GM12878 (cell line): ENCODE data around the gene DNAJB5.

Source experiments
- CBX3 ChIP-seq: fragments of 200-600 bp; sonication (generic); IDR thresholded peaks from 2 replicates; pipeline ENCODE4 v1.6.1; 2016; ENCODE audit warnings: low read depth, borderline replicate concordance
- CREB1 ChIP-seq: IDR thresholded peaks from 2 replicates; pipeline ENCODE4 v1.6.1; 2012; ENCODE audit warnings: low read depth, mild to moderate bottlenecking, inconsistent platforms
- EZH2 ChIP-seq: IDR thresholded peaks from 2 replicates; pipeline ENCODE4 v1.6.1; 2012; ENCODE audit warnings: low read depth, mild to moderate bottlenecking, control low read depth, inconsistent platforms, low read length, borderline replicate concordance; ENCODE audit not compliant: control insufficient read depth
- NFIC ChIP-seq: IDR thresholded peaks from 2 replicates; pipeline ENCODE4 v1.6.1; 2012; ENCODE audit warnings: low read depth, mild to moderate bottlenecking, inconsistent platforms, low read length, moderate library complexity
- NR2C1 ChIP-seq: fragments of 450-650 bp; IDR thresholded peaks from 2 replicates; pipeline ENCODE4 v1.6.1; 2017; ENCODE audit warnings: antibody characterized with exemption, mild to moderate bottlenecking, moderate library complexity
- POLR2AphosphoS5 ChIP-seq: IDR thresholded peaks from 2 replicates; pipeline ENCODE4 v1.6.1; 2011; ENCODE audit warnings: mild to moderate bottlenecking, low read length, inconsistent platforms
- RAD21 ChIP-seq: IDR thresholded peaks from 2 replicates; pipeline ENCODE4 v1.6.1; 2011; ENCODE audit warnings: mild to moderate bottlenecking, low read depth, low read length, moderate library complexity; ENCODE audit not compliant: insufficient read depth
- RAD51 ChIP-seq: fragments of 450-650 bp; IDR thresholded peaks from 2 replicates; pipeline ENCODE4 v1.6.1; 2016; ENCODE audit warnings: moderate library complexity, mild to moderate bottlenecking, inconsistent platforms
- ZNF384 ChIP-seq: IDR thresholded peaks from 2 replicates; pipeline ENCODE4 v1.6.1; 2012; ENCODE audit warnings: low read depth, mild to moderate bottlenecking, low read length, improper control_type of control experiment, borderline replicate concordance
- TF ChIP-seq, protein P1 (sequence below): fragments of 150-350 bp; IDR thresholded peaks from 2 replicates; pipeline ENCODE4 v1.6.1; 2016; ENCODE audit warnings: low read depth, low read length
- TF ChIP-seq, protein P2 (sequence below): IDR thresholded peaks from 2 replicates; pipeline ENCODE4 v1.6.1; 2012; ENCODE audit warnings: mild to moderate bottlenecking, low read depth, low read length
- TF ChIP-seq, protein P3 (sequence below), 3 experiments: IDR thresholded peaks in 2 of 3; conservative IDR thresholded peaks in 1 of 3; 2 replicates each; pipeline ENCODE4 v1.5.1; 2011; ENCODE audit warnings: low read depth in 3 of 3, low read length in 3 of 3, mild to moderate bottlenecking in 3 of 3, control low read depth in 2 of 3, moderate library complexity in 2 of 3, inconsistent platforms in 1 of 3, mixed read lengths in 1 of 3; ENCODE audit not compliant: control insufficient read depth in 2 of 3, insufficient read depth in 1 of 3; ENCODE audit errors: extremely low read depth in 1 of 3
- TF ChIP-seq, protein P4 (sequence below): fragments of 450-650 bp; formaldehyde crosslinking; IDR thresholded peaks from 2 replicates; pipeline ENCODE4 v1.4.0; 2022; ENCODE audit warnings: mild to moderate bottlenecking, moderate library complexity
- TF ChIP-seq, protein P5 (sequence below): IDR thresholded peaks from 2 replicates; pipeline ENCODE4 v1.6.1; 2011; ENCODE audit warnings: low read depth, low read length, improper control_type of control experiment, borderline replicate concordance

- TF ChIP-seq, protein P1, sequence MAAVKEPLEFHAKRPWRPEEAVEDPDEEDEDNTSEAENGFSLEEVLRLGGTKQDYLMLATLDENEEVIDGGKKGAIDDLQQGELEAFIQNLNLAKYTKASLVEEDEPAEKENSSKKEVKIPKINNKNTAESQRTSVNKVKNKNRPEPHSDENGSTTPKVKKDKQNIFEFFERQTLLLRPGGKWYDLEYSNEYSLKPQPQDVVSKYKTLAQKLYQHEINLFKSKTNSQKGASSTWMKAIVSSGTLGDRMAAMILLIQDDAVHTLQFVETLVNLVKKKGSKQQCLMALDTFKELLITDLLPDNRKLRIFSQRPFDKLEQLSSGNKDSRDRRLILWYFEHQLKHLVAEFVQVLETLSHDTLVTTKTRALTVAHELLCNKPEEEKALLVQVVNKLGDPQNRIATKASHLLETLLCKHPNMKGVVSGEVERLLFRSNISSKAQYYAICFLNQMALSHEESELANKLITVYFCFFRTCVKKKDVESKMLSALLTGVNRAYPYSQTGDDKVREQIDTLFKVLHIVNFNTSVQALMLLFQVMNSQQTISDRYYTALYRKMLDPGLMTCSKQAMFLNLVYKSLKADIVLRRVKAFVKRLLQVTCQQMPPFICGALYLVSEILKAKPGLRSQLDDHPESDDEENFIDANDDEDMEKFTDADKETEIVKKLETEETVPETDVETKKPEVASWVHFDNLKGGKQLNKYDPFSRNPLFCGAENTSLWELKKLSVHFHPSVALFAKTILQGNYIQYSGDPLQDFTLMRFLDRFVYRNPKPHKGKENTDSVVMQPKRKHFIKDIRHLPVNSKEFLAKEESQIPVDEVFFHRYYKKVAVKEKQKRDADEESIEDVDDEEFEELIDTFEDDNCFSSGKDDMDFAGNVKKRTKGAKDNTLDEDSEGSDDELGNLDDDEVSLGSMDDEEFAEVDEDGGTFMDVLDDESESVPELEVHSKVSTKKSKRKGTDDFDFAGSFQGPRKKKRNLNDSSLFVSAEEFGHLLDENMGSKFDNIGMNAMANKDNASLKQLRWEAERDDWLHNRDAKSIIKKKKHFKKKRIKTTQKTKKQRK, result no peak
- TF ChIP-seq, protein P2, sequence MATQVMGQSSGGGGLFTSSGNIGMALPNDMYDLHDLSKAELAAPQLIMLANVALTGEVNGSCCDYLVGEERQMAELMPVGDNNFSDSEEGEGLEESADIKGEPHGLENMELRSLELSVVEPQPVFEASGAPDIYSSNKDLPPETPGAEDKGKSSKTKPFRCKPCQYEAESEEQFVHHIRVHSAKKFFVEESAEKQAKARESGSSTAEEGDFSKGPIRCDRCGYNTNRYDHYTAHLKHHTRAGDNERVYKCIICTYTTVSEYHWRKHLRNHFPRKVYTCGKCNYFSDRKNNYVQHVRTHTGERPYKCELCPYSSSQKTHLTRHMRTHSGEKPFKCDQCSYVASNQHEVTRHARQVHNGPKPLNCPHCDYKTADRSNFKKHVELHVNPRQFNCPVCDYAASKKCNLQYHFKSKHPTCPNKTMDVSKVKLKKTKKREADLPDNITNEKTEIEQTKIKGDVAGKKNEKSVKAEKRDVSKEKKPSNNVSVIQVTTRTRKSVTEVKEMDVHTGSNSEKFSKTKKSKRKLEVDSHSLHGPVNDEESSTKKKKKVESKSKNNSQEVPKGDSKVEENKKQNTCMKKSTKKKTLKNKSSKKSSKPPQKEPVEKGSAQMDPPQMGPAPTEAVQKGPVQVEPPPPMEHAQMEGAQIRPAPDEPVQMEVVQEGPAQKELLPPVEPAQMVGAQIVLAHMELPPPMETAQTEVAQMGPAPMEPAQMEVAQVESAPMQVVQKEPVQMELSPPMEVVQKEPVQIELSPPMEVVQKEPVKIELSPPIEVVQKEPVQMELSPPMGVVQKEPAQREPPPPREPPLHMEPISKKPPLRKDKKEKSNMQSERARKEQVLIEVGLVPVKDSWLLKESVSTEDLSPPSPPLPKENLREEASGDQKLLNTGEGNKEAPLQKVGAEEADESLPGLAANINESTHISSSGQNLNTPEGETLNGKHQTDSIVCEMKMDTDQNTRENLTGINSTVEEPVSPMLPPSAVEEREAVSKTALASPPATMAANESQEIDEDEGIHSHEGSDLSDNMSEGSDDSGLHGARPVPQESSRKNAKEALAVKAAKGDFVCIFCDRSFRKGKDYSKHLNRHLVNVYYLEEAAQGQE, result no peak
- TF ChIP-seq, protein P3, sequence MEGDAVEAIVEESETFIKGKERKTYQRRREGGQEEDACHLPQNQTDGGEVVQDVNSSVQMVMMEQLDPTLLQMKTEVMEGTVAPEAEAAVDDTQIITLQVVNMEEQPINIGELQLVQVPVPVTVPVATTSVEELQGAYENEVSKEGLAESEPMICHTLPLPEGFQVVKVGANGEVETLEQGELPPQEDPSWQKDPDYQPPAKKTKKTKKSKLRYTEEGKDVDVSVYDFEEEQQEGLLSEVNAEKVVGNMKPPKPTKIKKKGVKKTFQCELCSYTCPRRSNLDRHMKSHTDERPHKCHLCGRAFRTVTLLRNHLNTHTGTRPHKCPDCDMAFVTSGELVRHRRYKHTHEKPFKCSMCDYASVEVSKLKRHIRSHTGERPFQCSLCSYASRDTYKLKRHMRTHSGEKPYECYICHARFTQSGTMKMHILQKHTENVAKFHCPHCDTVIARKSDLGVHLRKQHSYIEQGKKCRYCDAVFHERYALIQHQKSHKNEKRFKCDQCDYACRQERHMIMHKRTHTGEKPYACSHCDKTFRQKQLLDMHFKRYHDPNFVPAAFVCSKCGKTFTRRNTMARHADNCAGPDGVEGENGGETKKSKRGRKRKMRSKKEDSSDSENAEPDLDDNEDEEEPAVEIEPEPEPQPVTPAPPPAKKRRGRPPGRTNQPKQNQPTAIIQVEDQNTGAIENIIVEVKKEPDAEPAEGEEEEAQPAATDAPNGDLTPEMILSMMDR (IDR thresholded peaks at IDR 0.05 in 2 of 3, conservative IDR thresholded peaks at IDR 0.05 in 1 of 3; ENCODE audit: control insufficient read depth in 2 of 3, extremely low read depth in 1 of 3, insufficient read depth in 1 of 3, low read depth in 3 of 3, low read length in 3 of 3), result no peak
- TF ChIP-seq CREB1 (no peak), POLR2AphosphoS5 (no peak), RAD21 (no peak), EZH2 (no peak), NFIC (no peak), CBX3 (no peak), NR2C1 (no peak), RAD51 (no peak), ZNF384 (no peak)
- TF ChIP-seq, protein P4, sequence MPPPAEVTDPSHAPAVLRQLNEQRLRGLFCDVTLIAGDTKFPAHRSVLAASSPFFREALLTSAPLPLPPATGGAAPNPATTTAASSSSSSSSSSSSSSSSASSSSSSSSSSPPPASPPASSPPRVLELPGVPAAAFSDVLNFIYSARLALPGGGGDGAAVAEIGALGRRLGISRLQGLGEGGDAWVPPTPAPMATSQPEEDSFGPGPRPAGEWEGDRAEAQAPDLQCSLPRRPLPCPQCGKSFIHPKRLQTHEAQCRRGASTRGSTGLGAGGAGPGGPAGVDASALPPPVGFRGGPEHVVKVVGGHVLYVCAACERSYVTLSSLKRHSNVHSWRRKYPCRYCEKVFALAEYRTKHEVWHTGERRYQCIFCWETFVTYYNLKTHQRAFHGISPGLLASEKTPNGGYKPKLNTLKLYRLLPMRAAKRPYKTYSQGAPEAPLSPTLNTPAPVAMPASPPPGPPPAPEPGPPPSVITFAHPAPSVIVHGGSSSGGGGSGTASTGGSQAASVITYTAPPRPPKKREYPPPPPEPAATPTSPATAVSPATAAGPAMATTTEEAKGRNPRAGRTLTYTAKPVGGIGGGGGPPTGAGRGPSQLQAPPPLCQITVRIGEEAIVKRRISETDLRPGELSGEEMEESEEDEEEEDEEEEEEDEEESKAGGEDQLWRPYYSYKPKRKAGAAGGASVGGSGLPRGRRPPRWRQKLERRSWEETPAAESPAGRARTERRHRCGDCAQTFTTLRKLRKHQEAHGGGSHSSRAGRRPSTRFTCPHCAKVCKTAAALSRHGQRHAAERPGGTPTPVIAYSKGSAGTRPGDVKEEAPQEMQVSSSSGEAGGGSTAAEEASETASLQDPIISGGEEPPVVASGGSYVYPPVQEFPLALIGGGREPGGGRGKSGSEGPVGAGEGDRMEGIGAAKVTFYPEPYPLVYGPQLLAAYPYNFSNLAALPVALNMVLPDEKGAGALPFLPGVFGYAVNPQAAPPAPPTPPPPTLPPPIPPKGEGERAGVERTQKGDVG (CRISPR knock-in tag), result no peak
- TF ChIP-seq, protein P5, sequence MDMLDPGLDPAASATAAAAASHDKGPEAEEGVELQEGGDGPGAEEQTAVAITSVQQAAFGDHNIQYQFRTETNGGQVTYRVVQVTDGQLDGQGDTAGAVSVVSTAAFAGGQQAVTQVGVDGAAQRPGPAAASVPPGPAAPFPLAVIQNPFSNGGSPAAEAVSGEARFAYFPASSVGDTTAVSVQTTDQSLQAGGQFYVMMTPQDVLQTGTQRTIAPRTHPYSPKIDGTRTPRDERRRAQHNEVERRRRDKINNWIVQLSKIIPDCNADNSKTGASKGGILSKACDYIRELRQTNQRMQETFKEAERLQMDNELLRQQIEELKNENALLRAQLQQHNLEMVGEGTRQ, result no peak
These were observed 6.8 kb downstream of the DNAJB5 start for GRCh38 chr9:34996181-34996904.
